ENCODE data around the gene TAPBP.
"Not testable (repeated sequence)": the region's sequence is repeated elsewhere in the genome, so short reads cannot be mapped to it uniquely, and the experiment has no call there.

TAPBP gene

DNA sequence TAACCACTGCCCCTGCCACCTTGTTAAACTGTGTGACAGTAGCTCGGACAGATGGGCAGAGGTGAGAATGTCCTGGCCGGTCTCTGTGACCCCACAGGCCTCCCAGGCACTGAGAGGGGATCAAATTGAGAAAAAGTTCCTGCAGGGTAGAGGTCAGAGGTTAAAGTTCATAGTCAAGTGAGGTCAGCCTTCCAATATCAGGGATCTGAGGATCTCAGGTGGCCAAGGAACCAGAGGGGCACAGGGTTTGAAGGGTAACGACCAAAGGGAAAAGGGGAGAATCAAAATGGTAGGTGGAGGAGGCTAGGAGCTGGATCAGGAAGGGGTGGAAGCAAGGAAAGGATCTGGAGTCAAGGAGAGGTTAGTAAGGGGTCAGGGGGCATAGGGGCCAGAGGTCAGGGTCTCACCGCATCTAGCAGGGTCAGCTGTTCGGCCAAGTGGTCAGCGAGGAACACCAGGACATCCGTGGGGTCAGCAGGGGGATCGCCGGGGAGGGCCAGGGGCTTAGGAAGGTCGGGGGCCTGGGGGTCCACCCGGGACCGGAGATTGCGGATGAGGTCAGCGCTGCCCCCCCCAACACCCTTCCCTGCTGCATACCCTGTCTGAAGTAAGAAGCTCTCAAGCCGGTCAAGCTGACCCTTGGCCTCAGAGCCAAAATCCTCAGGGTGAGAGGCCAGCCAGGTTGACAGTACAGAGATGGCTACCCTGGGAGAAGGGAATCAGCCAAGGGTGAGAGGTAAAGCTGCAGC is 18.1 kb downstream of the TAPBP start:
- no peak for DNase-seq

DNA sequence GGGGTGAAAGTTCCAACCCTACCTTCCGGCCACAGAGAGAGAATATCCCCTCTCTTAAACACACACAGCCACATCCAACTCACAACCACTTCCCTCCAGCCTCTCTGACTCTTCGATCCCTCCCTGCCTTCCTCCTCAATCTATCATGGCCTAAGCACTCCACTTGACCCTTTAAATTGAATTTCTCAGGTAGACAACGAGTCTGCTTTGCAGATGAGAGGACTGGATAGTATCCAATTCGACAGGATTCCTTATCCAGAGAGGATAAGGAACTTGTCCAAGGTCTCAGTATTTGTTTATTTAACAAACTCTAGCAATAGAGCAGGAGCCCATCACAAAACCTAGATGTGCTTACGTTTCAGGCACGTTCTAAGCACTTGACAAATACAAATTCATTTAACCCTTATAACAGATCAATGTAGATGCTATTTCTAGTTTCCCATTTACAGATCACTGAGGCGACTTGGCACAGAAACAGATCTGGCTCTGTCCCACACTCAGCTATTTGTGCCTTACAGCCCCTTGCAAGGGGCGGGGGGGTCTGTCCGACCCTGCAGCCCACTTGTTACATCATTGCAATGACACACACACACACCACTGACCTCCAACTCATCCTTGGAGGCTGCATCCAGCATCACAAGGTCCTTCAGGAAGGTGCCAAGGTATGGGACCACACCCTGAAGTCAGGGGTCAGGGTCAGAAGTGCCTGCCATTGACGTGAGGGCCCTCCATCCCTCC is 19.6 kb downstream of the TAPBP start:
- no peak for DNase-seq

DNA sequence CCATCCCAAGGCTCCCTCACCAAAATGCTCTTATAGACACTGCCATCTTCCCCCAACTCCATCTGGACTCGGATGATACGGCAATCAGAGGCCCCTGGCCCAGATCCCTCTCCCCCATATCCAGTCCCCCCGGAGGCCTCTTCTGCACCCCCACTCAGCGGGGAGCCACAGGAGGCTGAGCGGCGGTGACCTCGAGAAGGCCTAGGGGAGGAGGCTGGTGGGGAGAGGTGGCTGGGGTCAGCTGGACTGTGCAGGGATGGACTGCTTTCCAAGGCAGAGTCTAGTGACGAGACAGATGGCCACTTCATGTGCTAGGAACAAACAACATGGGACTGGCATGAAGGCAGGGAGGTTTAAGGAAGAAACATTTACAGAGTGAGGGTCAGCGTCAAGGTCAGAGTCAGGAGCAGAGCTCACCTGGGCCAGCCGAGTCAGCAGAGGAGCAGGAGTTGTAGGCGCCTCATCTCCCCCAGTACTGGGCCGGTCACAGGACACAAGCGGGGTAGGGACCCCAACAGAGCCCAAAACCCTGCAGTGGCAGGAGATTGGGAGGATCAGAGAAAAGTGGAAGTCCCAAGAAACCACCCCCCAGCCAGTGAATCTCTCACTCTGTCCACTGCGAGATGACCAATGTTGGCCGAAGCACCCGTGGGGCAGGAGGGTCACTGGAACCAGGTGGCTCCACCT is 20.7 kb downstream of the TAPBP start:
- no peak for DNase-seq

DNA sequence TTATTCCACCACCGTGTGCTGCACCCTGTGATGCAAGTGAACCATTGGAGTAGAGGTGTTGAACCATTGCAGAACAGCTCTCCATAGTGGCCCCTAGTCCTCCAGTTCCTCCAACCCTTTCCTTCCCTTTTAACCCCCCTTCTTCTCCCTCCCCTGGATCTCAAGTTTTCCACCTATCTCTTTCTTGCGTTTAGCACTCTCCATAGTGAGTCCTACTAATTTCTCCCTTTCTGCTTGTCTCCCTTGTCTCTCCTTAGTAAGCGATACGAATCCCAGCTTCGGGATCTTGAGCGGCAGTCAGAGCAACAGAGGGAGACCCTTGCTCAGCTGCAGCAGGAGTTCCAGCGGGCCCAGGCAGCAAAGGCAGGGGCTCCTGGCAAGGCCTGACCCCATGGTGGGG is 23.4 kb downstream of the TAPBP start:
- no peak for DNase-seq

DNA sequence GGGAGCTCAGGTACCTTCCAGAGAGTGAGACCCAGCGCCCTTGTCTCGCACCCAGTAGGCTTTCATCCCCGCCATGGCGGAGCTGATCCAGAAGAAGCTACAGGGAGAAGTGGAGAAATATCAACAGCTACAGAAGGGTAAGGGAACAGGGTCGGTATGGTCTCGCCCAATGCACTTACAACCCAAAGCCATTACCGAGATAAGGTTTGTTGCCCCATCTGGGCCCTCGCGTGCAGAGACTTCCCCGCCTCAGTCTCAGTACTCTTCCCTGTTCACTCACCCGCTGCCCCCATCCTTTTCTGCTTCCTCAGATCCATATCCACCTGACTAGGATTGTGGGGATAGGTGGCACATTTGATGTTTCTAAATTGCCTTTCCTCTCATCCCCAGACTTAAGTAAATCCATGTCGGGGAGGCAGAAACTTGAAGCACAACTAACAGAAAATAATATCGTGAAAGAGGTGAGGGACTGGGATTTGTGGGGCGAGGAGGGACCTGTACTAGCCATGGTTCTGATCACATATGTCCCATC is 24.0 kb downstream of the TAPBP start:
- DNase-seq: no peak

DNA sequence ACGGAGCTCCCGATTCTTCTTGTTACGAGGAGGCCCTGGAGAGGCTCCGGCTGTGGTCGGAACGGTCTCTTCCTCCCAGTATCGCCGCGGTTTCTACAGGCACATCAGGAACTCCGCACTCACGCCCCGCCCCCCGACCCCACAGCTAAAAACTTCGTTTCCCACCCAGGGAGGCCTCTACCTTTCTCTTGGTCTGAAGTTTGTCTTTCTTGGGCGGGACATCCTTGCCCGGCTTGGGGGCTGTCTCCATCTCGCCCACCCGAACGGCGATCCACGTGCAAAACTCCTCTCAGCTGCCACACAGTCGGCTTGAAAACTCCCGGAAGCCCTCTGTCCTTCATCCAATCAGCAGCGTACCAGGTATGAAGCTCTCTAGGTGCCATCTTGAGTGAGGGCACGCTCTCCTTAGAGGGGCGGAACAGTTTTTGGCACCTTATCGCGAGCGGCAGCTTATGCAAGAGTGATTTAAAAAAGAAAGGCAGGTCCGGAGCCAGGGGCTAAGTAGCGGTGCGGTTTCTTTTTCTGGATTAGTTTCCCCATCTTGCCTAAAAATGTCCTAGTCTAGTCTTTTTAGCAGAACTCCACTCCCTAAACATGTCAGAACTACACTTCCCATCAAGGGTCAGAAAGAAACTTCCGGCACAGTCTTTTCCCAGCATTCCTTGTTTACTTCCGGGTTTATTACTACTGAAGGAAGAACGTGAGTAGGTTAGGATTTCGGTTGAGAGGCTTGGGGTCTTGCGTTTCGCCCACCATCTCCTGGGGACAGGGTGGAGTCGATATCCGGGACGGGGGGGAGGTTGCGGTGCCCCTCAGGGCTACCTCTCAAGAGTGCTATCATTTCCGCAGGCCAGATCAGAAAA is 24.7 kb downstream of the TAPBP start, which contains the start of the genes PFDN6 and WDR46:
PFDN6 (plus strand) TSS at position 681 of the 863 bp plus-strand sequence. CDS start 256 bp downstream, outside the sequence.
WDR46 (minus strand) TSS at position 319 of the 863 bp plus-strand sequence; CDS start at position 250, 69 bp downstream.
- peak; percentile 69 for DNase-seq

DNA sequence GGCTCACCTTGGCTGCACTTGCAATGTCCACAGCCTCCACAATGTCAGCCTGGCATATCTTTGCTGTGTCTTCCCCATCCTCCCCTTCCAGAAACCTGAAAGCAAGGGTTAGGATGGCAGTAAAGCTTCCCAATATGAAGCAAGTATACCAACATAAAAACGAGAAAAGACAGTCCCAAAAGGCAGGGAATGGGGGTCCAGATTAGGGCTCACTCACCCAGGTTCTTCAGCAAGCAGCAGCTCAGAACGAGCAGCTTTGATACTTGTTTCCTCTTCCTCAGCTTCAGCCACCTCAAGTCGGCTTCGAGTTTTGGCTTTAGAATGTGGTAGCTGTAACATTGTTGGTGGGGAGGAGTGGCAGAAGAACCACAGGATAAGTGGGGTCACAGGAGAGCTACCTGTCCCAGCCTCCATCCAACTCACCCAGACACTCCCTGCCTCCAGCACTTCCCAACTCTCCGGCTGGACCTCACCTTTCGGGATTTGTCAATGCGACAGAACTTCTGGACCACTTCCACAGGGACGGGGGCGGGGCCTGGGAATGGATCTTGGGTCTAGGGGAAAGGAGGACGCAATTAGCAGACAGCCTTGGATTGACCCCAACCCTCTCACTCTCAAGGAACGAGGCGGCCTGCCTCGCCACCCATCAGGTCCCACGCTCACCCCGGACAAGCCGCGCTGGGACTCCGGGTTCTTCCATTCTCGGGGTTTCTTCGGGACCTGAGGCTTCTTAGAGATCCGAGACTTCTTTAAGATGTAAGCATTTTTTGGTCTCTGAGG is 25.5 kb downstream of the TAPBP start:
- no peak for DNase-seq

DNA sequence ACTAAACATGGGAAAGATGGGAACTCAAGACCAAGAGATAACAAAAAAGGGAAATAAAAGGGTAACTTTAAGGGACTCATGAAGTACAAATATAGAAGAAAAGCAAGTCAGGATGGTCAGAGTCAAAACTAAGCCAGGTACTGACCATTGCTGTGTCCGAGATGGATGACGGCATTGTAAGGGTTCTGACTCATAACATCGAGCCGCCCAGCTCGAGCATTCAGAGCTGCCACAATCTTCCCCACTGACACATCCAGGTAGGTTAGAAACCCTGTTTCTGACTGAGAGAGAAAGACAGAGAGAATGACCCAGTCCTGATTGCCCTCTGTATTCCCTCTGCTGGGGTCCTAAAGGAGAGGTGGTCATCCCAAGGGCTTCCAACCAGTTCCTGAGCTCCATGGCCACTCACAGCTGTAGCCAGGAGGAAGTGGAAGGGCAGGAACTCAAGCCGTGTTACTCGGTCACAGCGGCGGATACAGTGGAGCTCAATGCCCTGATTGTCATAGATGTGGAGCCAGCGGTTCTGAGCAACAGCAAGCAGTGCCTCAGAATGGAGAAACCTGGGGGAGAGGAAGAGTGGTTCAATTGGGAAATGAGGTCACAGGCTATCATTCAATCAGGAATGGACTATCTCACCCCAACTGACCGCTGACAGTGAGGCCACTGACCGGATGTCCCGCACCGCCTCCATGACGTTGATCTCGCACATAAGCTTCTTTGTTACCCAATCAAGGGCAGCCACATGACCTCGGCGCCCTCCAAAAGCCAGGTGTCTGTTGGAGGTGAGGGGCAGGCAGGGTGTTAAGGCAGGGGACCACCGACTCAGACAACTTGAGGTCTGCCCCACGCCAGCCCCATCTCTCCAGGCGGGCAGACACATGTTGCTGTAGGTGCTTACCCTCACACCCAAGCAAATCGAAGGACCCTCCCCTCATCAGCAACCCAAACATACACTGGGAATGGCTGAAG is 26.6 kb downstream of the TAPBP start:
- no peak for DNase-seq

DNA sequence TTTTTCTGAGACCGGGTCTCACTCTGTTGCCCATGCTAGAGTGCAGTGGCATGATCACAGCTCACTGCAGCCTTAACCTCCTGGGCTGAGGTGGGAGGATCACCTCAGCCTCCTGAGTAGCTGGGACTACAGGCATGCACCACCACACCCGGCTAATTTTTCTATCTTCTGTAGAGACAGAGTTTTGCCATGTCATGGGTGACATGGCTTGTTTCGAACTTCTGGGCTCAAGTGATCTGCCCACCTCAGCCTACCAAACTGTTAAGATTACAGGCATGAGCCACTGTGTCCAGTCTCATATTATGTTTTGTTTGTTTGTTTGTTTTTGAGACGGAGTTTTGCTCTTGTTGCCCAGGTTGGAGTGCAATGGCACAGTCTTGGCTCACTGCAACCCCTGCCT is 28.7 kb downstream of the TAPBP start:
- DNase-seq: not testable (repeated sequence)

DNA sequence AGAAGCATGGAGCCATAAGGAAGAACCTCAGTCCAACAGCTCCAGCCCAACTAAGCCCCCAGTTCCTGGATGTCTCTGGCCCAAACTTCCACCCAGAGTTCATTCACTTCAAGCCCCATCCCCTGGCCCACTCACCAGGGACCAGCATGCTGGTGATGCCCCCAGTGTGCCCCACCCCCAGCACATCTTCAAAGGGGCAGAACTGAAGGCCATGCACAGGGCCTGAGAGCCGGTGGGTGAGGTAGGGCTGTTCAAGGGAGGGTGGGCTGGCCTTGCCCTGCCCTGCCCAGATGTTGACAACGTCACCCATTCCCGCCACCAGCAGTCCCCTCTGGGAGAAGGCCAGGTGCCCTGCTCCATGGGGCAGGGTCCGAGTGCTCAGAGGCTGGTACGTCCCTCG is 33.3 kb downstream of the TAPBP start:
- DNase-seq: no peak

DNA sequence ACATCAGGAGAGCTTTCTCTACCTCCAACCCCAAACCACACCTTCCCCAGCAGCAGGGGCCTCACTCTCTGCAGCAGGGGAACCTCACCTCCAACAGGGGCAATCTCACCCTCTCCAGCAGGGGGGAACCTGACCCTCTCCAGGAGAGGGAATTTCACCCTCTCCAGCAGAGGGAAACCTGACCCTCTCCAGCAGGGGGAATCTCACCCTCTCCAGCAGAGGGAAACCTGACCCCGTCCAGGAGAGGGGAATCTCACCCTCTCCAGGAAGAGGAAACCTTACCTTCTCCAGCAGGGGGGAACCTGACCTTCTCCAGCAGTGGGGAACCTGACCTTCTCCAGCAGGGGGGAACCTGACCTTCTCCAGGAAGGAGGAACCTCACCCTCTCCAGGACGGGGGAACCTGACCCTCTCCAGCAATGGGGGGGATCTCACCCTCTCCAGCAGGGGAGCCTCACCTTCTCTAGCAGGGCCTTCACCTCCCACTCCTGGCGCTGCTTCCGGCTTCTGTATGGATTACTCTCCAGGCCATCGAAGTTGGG is 33.8 kb downstream of the TAPBP start:
- peak; percentile 51 for DNase-seq

DNA sequence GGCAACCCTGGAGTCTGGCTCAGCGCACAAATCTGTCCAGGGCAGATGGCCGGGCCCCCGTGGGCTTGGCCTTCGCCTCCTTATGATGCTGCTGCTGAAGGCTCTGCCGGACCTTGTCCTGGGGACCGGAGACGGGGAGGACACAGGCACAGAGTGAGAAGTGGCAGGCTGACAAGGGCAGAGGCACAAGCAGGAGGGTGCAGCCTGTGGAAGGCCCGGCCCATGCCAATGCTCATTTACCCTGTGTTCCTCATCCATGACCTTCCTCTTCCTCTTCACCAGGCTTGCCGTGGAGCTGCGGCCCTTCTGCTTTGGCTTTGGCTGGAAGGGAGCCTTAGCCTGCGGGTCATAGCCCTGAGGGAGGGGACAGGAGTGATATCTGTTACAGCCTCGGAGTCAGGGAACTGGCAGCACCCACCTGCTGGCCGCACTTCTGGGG is 34.6 kb downstream of the TAPBP start:
- no peak for DNase-seq

DNA sequence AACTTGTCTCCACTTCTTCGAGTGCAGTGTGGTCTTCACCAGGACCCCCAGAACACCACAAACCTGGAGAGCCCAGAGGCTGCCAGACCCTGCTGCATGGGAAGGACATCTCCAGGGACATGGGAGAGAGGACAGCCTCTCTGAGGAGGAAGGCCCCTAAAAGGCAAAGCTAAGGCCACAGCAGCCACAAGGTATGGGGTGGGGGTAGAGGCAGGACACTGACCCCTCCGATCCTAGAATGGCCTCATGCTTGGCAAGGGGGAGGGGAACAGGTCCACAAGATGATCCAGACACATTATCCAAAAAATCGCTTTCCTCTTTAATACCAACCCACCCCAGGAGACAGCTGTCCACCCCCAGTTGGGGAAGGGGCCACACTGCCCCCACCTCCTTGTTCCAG is 35.1 kb downstream of the TAPBP start:
- no peak for DNase-seq

DNA sequence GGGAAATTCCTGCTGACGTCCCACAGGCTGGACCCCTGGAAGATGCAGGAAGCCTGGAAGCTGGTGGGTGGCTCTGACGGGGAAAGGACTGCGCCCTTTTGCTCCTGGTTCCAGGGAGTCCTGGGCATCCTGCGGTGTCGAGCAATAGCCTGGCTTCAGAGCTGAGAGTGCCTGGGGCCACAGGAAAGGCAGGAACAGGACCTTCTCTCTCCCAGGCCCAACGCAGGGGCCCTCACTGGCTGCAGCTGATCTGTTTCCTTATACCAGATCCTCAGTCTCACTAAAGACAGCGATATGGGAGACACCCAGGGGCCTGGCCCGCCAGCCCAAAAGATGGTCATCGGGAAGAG is 35.5 kb downstream of the TAPBP start:
- no peak for DNase-seq

DNA sequence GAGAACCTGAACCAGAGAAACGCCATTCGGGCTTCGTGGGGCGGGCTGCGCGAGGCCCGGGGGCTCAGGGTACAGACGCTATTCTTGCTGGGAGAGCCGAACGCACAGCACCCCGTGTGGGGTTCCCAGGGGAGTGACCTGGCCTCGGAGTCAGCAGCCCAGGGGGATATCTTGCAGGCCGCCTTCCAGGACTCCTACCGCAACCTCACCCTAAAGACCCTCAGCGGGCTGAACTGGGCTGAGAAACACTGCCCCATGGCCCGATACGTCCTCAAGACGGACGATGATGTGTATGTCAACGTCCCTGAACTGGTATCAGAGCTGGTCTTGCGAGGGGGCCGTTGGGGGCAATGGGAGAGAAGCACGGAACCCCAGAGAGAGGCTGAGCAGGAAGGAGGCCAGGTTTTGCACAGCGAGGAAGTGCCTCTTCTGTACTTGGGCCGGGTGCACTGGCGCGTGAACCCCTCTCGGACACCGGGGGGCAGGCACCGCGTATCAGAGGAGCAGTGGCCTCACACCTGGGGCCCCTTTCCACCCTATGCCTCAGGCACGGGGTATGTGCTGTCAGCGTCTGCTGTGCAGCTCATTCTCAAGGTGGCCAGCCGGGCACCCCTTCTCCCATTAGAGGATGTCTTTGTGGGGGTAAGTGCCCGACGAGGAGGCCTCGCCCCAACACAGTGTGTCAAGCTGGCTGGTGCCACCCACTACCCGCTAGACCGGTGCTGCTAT is 36.1 kb downstream of the TAPBP start:
- DNase-seq: no peak

DNA sequence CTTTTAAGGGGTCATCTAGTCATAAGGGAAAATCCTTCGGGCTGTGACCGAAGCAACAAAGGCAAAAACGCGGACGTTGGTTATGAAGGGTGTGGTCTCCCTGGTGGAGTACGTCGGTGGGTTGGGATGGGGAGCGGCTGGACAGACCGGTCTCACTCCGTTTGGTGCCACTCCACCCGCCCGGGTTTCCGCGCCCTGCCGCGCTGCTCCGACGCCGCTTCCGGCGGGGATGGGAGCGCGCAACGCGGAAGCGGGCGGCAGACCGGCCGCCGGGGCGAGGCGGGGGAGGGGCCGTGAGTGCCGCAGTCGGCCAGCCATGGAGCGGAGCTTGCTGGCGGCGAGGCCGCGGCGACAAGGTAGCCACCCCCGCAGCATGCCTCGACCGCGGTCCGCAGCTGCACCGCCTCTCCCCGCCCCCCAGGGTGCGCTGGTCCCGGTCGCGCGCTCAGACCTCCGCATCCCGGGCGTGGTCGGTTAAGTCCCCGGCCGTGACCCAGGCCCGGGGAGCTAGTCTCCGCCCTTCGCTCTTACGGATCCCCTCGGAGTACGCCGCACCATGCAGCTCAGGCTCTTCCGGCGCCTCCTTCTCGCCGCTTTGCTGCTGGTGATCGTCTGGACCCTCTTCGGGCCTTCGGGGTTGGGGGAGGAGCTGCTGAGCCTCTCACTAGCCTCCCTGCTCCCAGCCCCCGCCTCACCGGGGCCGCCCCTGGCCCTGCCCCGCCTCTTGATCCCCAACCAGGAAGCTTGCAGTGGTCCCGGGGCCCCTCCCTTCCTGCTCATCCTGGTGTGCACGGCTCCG is 36.8 kb downstream of the TAPBP start, which contains the start of gene B3GALT4:
B3GALT4 (plus strand) TSS at position 260 of the 799 bp plus-strand sequence; CDS start at position 557, 297 bp downstream.
- DNase-seq: peak; percentile 47

DNA sequence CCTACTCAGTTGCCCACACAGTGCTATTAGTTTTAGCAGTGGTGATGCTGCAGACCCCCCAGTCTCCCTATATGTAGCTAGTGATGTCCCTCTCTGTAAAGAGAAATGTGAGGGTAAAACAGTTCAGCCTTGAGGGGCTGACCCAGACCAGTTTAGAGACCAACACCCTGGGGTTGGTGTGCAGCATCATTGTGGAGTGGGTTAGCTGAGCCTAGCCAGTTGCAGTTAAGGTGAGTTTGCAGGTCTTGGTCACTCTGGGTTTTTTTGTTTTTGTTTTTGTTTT is 37.4 kb downstream of the TAPBP start:
- no peak for DNase-seq

DNA sequence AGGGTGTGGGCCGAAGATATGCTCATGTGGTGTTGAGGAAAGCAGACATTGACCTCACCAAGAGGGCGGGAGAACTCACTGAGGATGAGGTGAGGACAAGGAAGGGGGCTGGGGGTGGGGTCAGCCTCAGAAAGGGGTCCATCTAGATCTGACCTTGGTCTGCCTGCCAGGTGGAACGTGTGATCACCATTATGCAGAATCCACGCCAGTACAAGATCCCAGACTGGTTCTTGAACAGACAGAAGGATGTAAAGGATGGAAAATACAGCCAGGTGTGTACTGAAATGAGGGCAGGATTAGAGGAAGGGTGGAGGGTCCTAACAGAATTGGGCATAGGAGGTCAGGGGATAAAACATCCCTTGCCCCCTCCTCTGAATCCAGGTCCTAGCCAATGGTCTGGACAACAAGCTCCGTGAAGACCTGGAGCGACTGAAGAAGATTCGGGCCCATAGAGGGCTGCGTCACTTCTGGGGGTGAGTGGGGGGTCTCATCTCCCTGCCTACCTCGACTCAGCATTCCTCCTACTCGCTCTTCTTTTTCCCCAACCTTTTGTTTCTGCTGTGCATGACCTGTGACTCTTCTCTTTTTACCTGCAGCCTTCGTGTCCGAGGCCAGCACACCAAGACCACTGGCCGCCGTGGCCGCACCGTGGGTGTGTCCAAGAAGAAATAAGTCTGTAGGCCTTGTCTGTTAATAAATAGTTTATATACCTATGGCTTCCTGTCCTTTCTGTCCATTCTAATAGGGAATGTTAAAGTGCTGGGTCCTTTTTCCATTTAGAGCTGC is 37.9 kb downstream of the TAPBP start:
- DNase-seq: not testable (repeated sequence)
